KMS-11 (cell line): ENCODE data around the gene CDC26.
"Not testable (repeated sequence)": the region's sequence is repeated elsewhere in the genome, so short reads cannot be mapped to it uniquely, and the experiment has no call there.

Experiments
- H2AFZ ChIP-seq: fragments of 200-600 bp; sonication (generic); 2 replicates; pipeline ENCODE4 v1.6.1; 2016; ENCODE audit warnings: antibody characterized with exemption, mixed run types, low read depth
- H3K27ac ChIP-seq: fragments of 200-600 bp; sonication (generic); 2 replicates; pipeline ENCODE4 v1.6.1; 2016; ENCODE audit warnings: mild to moderate bottlenecking, mixed run types
- H3K27me3 ChIP-seq: fragments of 200-600 bp; sonication (generic); 2 replicates; pipeline ENCODE4 v1.6.1; 2017; ENCODE audit warnings: mild to moderate bottlenecking, low read depth, mixed run types, moderate library complexity; ENCODE audit not compliant: insufficient read depth
- H3K36me3 ChIP-seq: fragments of 200-600 bp; sonication (generic); 2 replicates; pipeline ENCODE4 v1.6.1; 2017; ENCODE audit warnings: mild to moderate bottlenecking, mixed run types; ENCODE audit not compliant: insufficient read depth
- H3K4me1 ChIP-seq: fragments of 200-600 bp; sonication (generic); 2 replicates; pipeline ENCODE4 v1.6.1; 2016; ENCODE audit warnings: mild to moderate bottlenecking, low read depth, mixed run types; ENCODE audit not compliant: poor library complexity, severe bottlenecking
- H3K4me2 ChIP-seq: fragments of 200-600 bp; sonication (generic); 2 replicates; pipeline ENCODE4 v1.7.0; 2016; ENCODE audit warnings: mild to moderate bottlenecking, mixed run types
- H3K4me3 ChIP-seq: fragments of 200-600 bp; sonication (generic); IDR thresholded peaks from 2 replicates; pipeline ENCODE4 v1.6.1; 2017; ENCODE audit warnings: low read depth, low read length, mixed read lengths; ENCODE audit not compliant: insufficient read depth
- H3K79me2 ChIP-seq: fragments of 200-600 bp; sonication (generic); 2 replicates; pipeline ENCODE4 v1.6.1; 2016; ENCODE audit warnings: low read depth, mixed run types; ENCODE audit not compliant: insufficient read depth
- H3K9ac ChIP-seq: fragments of 200-600 bp; sonication (generic); 2 replicates; pipeline ENCODE4 v1.6.1; 2016; ENCODE audit warnings: mild to moderate bottlenecking, mixed run types
- H4K20me1 ChIP-seq: fragments of 200-600 bp; sonication (generic); 2 replicates; pipeline ENCODE4 v1.6.1; 2016; ENCODE audit warnings: mild to moderate bottlenecking, mixed run types; ENCODE audit not compliant: insufficient read depth
- TF ChIP-seq, protein P1 (sequence below): fragments of 200-600 bp; sonication (generic); conservative IDR thresholded peaks from 2 replicates; pipeline ENCODE4 v1.6.1; 2017; ENCODE audit warnings: low read depth, mild to moderate bottlenecking, antibody characterized with exemption, low read length, moderate library complexity, mixed read lengths

The CDC26 gene

DNA sequence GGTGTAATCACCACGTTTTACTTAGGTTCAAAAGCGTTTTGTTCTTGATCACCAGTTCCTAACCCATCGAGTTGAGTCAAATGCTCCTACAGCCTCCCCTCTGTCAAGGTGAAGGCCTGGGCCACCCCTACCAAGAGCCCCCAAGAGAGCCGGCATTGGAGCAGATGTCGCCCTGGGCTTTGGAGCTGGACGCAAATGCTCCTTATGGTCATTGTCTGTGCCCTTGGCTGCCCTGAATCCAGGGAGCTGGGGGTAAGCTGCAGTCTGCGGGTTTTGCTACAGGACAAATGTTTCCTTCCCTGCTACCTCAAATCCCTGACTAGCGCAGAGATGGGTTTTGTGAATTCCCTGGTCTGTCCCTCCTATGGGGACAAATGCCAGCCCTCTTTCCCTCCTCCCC, 22.9 kb upstream of the CDC26 start:
- Histone ChIP-seq H3K27me3 (no peaks in the 10 kb centered on the region), H3K4me3 (no peak overlapping the region), H3K36me3 (no peaks in the 10 kb centered on the region), H3K79me2 (no peaks in the 10 kb centered on the region), H3K4me1 (no peaks in the 10 kb centered on the region), H3K27ac (no peak overlapping the region), H3K4me2 (no peak overlapping the region), H3K9ac (no peak overlapping the region), H4K20me1 (no peaks in the 10 kb centered on the region), H2AFZ (no peak overlapping the region)
- TF ChIP-seq, protein P1, sequence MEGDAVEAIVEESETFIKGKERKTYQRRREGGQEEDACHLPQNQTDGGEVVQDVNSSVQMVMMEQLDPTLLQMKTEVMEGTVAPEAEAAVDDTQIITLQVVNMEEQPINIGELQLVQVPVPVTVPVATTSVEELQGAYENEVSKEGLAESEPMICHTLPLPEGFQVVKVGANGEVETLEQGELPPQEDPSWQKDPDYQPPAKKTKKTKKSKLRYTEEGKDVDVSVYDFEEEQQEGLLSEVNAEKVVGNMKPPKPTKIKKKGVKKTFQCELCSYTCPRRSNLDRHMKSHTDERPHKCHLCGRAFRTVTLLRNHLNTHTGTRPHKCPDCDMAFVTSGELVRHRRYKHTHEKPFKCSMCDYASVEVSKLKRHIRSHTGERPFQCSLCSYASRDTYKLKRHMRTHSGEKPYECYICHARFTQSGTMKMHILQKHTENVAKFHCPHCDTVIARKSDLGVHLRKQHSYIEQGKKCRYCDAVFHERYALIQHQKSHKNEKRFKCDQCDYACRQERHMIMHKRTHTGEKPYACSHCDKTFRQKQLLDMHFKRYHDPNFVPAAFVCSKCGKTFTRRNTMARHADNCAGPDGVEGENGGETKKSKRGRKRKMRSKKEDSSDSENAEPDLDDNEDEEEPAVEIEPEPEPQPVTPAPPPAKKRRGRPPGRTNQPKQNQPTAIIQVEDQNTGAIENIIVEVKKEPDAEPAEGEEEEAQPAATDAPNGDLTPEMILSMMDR, result no peak

DNA sequence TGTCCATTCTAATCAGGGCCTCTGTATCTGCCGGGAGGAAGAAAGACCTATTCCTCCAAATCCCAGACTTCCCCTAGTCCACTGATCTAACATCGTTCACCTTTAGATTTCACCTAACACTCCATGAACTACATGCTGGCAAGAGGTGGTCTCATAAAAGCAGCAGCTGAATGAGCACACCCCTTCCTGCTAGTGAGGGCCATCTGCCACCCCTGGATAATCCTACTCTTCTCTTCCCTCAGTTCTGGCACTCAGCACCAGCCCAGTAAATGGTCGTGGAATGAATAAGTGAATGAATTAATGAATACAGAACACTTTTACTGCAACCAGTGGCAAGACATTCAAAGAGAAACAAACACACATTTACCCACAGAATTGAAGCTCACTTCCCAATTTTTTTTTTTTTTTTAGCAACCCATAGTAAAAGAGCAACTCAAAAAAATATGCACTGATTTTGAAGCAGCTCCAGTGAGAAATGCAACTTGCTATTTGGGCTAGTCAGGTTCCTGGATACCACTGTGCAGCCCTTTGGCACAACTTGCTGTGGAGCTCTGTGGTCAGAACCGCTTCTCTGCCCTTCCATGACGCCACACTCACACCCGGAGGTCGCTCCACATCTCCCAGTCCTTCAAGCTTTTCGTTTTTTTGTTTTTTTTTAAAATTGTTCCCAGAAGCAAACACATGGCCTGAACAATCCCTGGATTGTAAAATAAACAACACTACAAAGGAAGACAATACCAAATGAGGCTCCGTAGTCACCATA, 21.6 kb upstream of the CDC26 start:
- H3K36me3 ChIP-seq, result no peaks in the 10 kb centered on the region
- no peak overlapping the region for H2AFZ ChIP-seq
- H3K9ac ChIP-seq, result no peak overlapping the region
- no peaks in the 10 kb centered on the region for H3K79me2 ChIP-seq
- no peaks in the 10 kb centered on the region for H3K27me3 ChIP-seq
- TF ChIP-seq, protein P1, result no peak
- H4K20me1 ChIP-seq, result no peaks in the 10 kb centered on the region
- H3K27ac ChIP-seq, result no peak overlapping the region
- H3K4me1 ChIP-seq, result no peaks in the 10 kb centered on the region
- no peak overlapping the region for H3K4me3 ChIP-seq
- no peak overlapping the region for H3K4me2 ChIP-seq

DNA sequence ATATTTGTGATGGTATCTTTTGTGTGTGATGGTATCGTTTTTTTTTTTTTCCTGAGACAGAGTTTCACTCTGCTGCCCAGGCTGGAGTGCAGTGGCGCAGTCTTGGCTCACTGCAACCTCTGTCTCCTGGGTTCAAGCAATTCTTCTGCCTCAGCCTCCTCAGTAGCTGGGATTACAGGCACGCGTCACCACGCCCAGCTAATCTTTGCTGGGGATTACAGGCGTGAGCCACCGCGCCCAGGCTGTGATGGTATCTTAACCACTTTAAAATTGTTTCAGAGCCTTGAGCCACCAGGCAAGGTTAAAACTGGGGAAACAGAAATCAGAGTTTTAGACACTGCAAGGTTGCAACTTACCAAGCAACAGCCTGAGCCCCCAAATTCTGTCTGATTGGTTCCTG, 20.9 kb upstream of the CDC26 start:
- not testable (repeated sequence) for H4K20me1 ChIP-seq, H3K4me1 ChIP-seq, H3K27me3 ChIP-seq, H3K9ac ChIP-seq, H3K4me3 ChIP-seq, H3K4me2 ChIP-seq, H3K36me3 ChIP-seq, H3K79me2 ChIP-seq, H2AFZ ChIP-seq, H3K27ac ChIP-seq

DNA sequence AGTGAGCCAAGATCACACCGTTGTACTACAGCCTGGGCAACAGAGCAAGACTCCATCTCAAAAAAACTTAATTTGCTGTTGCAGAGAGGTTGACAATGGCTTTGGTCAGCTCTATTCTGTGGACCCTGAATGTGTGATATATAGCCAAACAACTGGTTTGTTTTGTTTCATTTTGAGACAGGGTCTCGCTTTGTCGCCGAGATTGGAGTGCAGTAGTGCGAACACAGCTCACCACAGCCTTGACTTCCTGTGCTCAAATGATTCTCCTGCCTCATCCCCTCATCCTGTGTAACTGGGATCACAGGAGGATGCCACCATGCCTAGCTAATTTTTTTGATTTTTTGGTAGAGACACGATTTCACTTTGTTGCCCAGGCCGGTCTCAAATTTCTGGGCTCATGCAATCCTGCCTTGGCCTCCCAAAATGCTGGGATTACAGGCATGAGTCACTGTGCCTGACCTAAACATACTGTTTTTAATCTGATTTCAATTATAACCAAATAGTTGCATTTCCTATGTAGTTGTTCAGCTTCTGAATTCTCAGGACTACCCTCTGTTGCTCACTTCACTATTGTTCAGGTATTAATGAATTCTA, 18.0 kb upstream of the CDC26 start:
- Histone ChIP-seq H3K79me2 (no peaks in the 10 kb centered on the region), H2AFZ (no peak overlapping the region), H3K4me3 (no peak overlapping the region), H3K9ac (no peak overlapping the region), H3K4me1 (no peaks in the 10 kb centered on the region), H3K27ac (no peak overlapping the region), H3K4me2 (no peak overlapping the region), H3K27me3 (no peaks in the 10 kb centered on the region), H3K36me3 (peaks cover 20% of the 10 kb centered on the region), H4K20me1 (no peaks in the 10 kb centered on the region)
- TF ChIP-seq, protein P1, result no peak

DNA sequence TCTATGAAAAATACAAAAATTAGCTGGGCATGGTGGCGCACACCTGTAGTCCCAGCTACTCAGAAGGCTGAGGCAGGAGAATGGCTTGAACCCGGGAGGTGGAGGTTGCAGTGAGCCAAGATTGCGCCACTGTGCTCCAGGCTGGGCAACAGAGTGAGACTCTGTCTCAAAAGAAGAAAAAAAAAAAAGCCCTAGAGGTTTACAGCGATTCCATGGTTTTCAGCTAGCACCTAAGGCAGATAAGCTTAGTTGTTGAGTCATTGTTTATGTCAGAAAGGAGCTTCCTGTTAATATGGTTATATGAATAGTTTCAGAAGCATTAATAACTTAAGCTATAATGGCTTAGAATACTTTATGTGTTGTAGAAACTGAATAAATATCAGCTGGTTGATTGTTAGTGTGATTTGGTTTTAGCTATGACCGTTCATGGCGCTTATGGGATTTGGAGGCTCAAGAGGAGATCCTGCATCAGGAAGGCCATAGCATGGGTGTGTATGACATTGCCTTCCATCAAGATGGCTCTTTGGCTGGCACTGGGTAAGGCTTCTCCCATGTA, 14.8 kb upstream of the CDC26 start:
- TF ChIP-seq, protein P1, result no peak
- Histone ChIP-seq H3K4me2 (no peak overlapping the region), H3K36me3 (peaks cover 39% of the 10 kb centered on the region), H2AFZ (no peak overlapping the region), H3K27ac (no peak overlapping the region), H4K20me1 (no peaks in the 10 kb centered on the region), H3K27me3 (no peaks in the 10 kb centered on the region), H3K9ac (no peak overlapping the region), H3K4me3 (no peak overlapping the region), H3K4me1 (no peaks in the 10 kb centered on the region), H3K79me2 (no peaks in the 10 kb centered on the region)
